ENCODE measurements around the gene UNC13A.

UNC13A gene

DNA sequence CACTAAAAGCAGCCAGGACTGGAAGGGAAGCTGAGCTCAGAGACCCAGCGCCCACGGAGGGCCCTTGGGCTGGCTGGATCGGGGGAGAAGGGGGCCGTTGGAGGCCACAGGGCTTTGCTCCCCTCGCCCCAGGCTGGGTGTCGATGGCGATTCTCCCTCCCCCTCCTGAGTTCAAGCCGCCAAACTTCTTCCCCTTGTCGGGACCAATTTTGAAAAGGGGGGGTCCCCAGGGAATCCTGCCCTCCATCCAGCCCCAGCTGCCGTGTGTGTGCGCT is 71.5 kb downstream of the UNC13A start:
- H3K9me3 ChIP-seq, result no peaks in the 10 kb centered on the region
- TF ChIP-seq, protein P1, sequence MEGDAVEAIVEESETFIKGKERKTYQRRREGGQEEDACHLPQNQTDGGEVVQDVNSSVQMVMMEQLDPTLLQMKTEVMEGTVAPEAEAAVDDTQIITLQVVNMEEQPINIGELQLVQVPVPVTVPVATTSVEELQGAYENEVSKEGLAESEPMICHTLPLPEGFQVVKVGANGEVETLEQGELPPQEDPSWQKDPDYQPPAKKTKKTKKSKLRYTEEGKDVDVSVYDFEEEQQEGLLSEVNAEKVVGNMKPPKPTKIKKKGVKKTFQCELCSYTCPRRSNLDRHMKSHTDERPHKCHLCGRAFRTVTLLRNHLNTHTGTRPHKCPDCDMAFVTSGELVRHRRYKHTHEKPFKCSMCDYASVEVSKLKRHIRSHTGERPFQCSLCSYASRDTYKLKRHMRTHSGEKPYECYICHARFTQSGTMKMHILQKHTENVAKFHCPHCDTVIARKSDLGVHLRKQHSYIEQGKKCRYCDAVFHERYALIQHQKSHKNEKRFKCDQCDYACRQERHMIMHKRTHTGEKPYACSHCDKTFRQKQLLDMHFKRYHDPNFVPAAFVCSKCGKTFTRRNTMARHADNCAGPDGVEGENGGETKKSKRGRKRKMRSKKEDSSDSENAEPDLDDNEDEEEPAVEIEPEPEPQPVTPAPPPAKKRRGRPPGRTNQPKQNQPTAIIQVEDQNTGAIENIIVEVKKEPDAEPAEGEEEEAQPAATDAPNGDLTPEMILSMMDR (IDR thresholded peaks at IDR 0.05), result no peak
- H3K4me1 ChIP-seq (ENCODE audit: control insufficient read depth in 1 of 2, insufficient read depth in 1 of 2, low read depth in 1 of 2, low read length in 1 of 2), result no peaks in the 10 kb centered on the region
- no peak overlapping the region for H3K4me3 ChIP-seq (ENCODE audit: low read depth in 1 of 2, low read length in 1 of 2)
- no peaks in the 10 kb centered on the region for H3K36me3 ChIP-seq
- H3K27ac ChIP-seq, result no peak overlapping the region
- peaks cover 49% of the 10 kb centered on the region for H3K27me3 ChIP-seq

DNA sequence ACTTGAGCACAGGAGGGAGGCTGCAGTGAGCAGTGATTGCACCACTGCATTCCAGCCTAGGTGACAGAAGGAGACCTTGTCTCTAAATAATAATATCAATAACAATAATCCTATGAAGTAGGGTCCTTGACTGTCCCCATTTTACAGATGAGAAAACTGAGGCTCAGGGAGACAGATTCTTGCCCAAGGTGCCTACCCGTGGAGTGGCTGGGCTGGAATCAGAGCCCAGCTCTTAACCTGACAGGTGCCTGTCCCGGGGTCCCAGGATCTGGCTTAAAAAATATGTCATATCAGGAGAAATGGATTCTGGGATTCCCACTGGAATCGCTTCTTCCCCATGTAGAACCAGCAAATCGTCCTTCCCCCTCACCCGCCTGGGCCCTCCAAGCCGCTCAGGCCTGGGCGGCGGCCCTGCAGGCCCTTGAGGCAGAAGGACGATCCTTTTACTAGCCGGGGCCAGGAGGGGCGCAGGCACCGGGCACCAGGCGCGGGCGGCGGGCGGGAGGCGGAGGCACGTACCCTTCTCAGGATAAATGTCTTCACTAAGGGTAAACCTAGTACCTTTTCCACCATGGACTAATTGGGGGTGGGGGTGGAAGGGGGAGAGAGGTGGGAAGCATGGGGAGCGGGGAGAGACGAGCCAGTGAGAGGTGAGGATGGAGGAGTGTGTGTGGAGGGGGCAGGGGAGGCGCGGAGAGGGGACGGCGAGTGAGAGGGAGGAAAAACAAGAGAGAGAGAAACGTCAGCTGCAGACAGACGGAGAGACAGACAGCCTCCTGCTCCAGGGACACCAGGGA is 72.1 kb downstream of the UNC13A start:
- Histone ChIP-seq H3K4me3 (ENCODE audit: low read depth in 1 of 2, low read length in 1 of 2) (no peak overlapping the region), H3K36me3 (no peaks in the 10 kb centered on the region), H3K27ac (no peak overlapping the region), H3K9me3 (no peaks in the 10 kb centered on the region), H3K4me1 (ENCODE audit: control insufficient read depth in 1 of 2, insufficient read depth in 1 of 2, low read depth in 1 of 2, low read length in 1 of 2) (no peaks in the 10 kb centered on the region), H3K27me3 (peaks cover 49% of the 10 kb centered on the region)
- TF ChIP-seq, protein P1 (IDR thresholded peaks at IDR 0.05), result no peak

DNA sequence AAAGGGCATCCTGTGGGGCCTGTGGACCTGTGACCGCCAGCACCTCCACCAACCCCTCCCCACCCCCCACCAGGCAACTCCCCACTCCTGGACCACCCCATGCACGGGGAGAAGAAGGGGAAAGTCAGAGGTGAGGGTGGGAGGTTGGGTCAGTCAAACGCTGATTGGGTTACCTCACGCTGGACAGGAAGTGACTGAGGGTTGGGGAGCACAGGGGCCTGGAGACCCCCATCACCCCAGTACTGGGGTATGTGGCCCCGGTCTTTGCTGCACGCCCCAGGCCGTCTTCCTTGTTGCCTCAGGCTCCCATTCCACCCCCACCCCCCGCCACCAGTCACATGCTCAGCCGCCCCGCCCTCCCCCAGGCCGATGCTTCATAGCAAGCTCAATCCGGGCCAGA is 73.7 kb downstream of the UNC13A start:
- no peaks in the 10 kb centered on the region for H3K9me3 ChIP-seq
- H3K27me3 ChIP-seq, result peaks cover 43% of the 10 kb centered on the region
- H3K4me1 ChIP-seq (ENCODE audit: control insufficient read depth in 1 of 2, insufficient read depth in 1 of 2, low read depth in 1 of 2, low read length in 1 of 2), result no peaks in the 10 kb centered on the region
- H3K27ac ChIP-seq, result no peak overlapping the region
- H3K36me3 ChIP-seq, result no peaks in the 10 kb centered on the region
- TF ChIP-seq, protein P1 (IDR thresholded peaks at IDR 0.05), result no peak
- no peak overlapping the region for H3K4me3 ChIP-seq (ENCODE audit: low read depth in 1 of 2, low read length in 1 of 2)

DNA sequence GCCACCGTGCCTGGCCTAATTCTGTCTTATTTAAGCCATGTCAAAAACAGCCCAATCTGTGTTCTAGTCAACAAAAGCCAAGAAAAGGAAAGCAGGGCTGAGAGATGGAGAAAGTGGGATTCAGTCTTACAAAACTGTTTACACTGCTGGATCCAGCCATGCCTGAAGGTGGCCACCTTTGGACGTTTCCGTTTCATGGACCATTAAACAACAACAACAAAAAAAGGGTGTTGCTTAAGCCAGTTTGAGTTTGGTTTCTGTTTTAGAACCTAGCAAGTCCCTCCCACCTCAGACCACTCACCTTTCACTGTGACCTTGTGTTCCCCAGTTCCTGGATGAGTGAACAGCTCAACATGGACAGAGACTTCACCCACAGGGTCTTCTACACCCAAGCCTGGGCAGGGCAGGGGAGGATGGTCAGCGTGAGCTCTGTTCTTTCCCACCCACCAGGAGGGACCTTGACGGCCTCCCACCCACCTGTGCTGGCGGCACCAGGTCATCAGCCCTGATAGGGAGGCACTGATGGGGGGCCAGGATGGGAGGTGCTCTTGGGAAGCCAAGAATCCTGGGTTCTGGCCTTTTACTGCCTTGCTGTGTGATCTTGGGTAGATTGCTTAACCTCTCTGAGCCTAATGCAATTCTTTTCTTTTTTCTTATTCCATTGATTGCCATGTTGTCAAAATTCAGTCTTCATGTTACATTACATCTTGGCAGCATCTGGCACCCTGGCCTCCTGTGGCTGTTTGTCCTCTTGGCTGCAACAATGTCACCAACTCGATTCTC is 76.5 kb downstream of the UNC13A start:
- H3K36me3 ChIP-seq, result no peaks in the 10 kb centered on the region

DNA sequence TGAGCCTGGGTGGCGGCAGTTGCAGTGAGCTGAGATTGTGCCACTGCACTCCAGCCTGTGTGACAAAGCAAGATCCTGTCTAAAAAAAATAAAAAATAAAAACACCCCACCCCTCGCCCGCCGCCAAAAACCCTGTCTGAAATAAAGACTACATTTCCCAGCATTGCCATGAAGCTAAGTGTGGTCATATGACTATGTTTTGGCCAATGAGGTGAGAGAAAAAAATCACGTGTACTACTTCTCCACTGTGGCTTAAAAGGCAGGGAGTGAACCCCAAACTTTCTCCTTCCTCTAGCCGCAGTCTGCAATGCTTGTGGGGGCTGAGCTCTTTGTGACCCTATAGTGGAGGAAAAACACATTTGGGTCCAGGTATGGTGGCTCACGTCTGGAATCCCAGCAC is 77.8 kb downstream of the UNC13A start:
- no peak overlapping the region for H3K27ac ChIP-seq
- no peak overlapping the region for H3K4me3 ChIP-seq (ENCODE audit: low read depth in 1 of 2, low read length in 1 of 2)
- H3K9me3 ChIP-seq, result no peaks in the 10 kb centered on the region
- TF ChIP-seq, protein P1 (IDR thresholded peaks at IDR 0.05), result no peak
- peaks cover 8 to 12% of the 10 kb centered on the region in 2 experiments for H3K4me1 ChIP-seq (ENCODE audit: control insufficient read depth in 1 of 2, insufficient read depth in 1 of 2, low read depth in 1 of 2, low read length in 1 of 2)
- H3K27me3 ChIP-seq, result peaks cover 8% of the 10 kb centered on the region
- no peaks in the 10 kb centered on the region for H3K36me3 ChIP-seq

More for the DNA sequence above, 76.5 kb downstream of the UNC13A start:
- peaks cover 0 to 1% of the 10 kb centered on the region in 2 experiments for H3K4me1 ChIP-seq (ENCODE audit: control insufficient read depth in 1 of 2, insufficient read depth in 1 of 2, low read depth in 1 of 2, low read length in 1 of 2)
- H3K4me3 ChIP-seq (ENCODE audit: low read depth in 1 of 2, low read length in 1 of 2), result no peak overlapping the region
- H3K9me3 ChIP-seq, result no peaks in the 10 kb centered on the region
- H3K27me3 ChIP-seq, result peaks cover 19% of the 10 kb centered on the region
- H3K27ac ChIP-seq, result no peak overlapping the region
- TF ChIP-seq, protein P1 (IDR thresholded peaks at IDR 0.05), result no peak
